Measurements from ENCODE around the gene CD300H.

The CD300H gene

GRCh38 chr17:74514632-74515334 is 52.5 kb downstream of the CD300H start (continued):
- TF ChIP-seq ZNF202 (tag by site-specific recombination; IDR thresholded peaks at IDR 0.05; ENCODE audit: borderline replicate concordance) (0 out of 2 replicates have a peak, but pooled peaks have one; percentile 23), YY2 (tag by site-specific recombination; IDR thresholded peaks at IDR 0.05) (no peak; the same call in none of the 2 replicates), BCL6B (tag by site-specific recombination; IDR thresholded peaks at IDR 0.05) (peak; percentile 45; the same call in 1 of the 2 replicates), ZNF391 (tag by site-specific recombination; IDR thresholded peaks at IDR 0.05; ENCODE audit: borderline replicate concordance, low read depth) (peak; percentile 89), KLF7 (tag by site-specific recombination; IDR thresholded peaks at IDR 0.05; ENCODE audit: borderline replicate concordance) (peak; percentile 9; the same call in 1 of the 2 replicates), ZNF26 (tag by site-specific recombination; IDR thresholded peaks at IDR 0.05) (peak; percentile 63), ZFHX2 (tag by site-specific recombination; conservative IDR thresholded peaks at IDR 0.05) (peak; percentile 40), PRDM10 (tag by site-specific recombination; IDR thresholded peaks at IDR 0.05) (no peak), ZNF791 (tag by site-specific recombination; IDR thresholded peaks at IDR 0.05) (no peak), ZNF580 (tag by site-specific recombination; IDR thresholded peaks at IDR 0.05) (no peak), KLF8 (tag by site-specific recombination; IDR thresholded peaks at IDR 0.05) (peak; percentile 88), ZNF157 (tag by site-specific recombination; IDR thresholded peaks at IDR 0.05) (no peak), ZNF354C (tag by site-specific recombination; IDR thresholded peaks at IDR 0.05; ENCODE audit: borderline replicate concordance, low read depth) (no peak), SETDB1 (IDR thresholded peaks at IDR 0.05; ENCODE audit: insufficient read length, low read length) (peak; percentile 61), IKZF3 (tag by site-specific recombination; IDR thresholded peaks at IDR 0.05) (no peak), ZNF843 (tag by site-specific recombination; IDR thresholded peaks at IDR 0.05) (no peak), ZBTB7A (tag by site-specific recombination; IDR thresholded peaks at IDR 0.05; ENCODE audit: low read depth) (peak; percentile 91; the same call in 1 of the 2 replicates), KLF17 (tag by site-specific recombination; IDR thresholded peaks at IDR 0.05) (peak; percentile 14), ZIC2 (tag by site-specific recombination; IDR thresholded peaks at IDR 0.05) (no peak), ZNF223 (tag by site-specific recombination; IDR thresholded peaks at IDR 0.05) (no peak), GLI4 (tag by site-specific recombination; IDR thresholded peaks at IDR 0.05) (peak; percentile 94), ZNF707 (tag by site-specific recombination; IDR thresholded peaks at IDR 0.05) (no peak), ZNF214 (tag by site-specific recombination; IDR thresholded peaks at IDR 0.05; ENCODE audit: borderline replicate concordance) (no peak), ZFP41 (tag by site-specific recombination; IDR thresholded peaks at IDR 0.05; ENCODE audit: borderline replicate concordance) (no peak), ZNF561 (tag by site-specific recombination; IDR thresholded peaks at IDR 0.05; ENCODE audit: borderline replicate concordance) (no peak), ZNF248 (tag by site-specific recombination; IDR thresholded peaks at IDR 0.05) (peak; percentile 92), ZBTB20 (tag by site-specific recombination; IDR thresholded peaks at IDR 0.05) (no peak; the same call in 1 of the 2 replicates), GLIS1 (tag by site-specific recombination; IDR thresholded peaks at IDR 0.05) (no peak; the same call in 1 of the 2 replicates), ZNF747 (tag by site-specific recombination; IDR thresholded peaks at IDR 0.05) (peak; percentile 99), PATZ1 (tag by site-specific recombination; IDR thresholded peaks at IDR 0.05) (no peak), ZNF785 (tag by site-specific recombination; IDR thresholded peaks at IDR 0.05) (peak; percentile 11; the same call in 1 of the 2 replicates)
